Measurements from ENCODE around the gene CSK. TPM values are rescaled to one million over a fixed set of nuclear protein-coding genes. Genes with fewer than 3 reads are reported as not detected.
A peak's percentile ranks its signal among the peaks of the same experiment; 100 is the strongest.

CSK gene
- total RNA-seq, 1 experiment from 2014 or later, result 49.2 TPM

DNA sequence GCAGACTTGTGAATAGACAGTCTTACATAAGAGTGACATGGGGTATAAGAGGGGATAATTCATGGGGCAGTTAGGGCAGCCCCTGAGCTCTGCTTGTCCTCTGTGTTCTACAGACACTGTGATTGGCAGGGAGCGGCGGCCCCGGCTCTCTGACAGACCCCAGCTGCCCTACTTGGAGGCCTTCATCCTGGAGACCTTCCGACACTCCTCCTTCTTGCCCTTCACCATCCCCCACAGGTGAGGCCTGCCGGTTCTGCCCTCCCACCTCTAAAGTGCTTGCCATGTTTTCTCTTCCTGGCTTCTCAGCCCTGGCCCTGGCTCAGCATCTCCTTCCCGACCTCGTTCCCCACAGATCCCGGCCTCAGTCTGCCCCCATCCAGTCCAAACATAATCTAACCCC is 29.9 kb upstream of the CSK start:
- no peak overlapping the region for H2BK5ac ChIP-seq (ENCODE audit: insufficient read length, low read length)
- no peak overlapping the region for H3K18ac ChIP-seq (ENCODE audit: insufficient read length, low read depth, low read length)
- no peaks in the 10 kb centered on the region for H4K20me1 ChIP-seq (ENCODE audit: control insufficient read depth, insufficient read depth, insufficient read length)
- no peak overlapping the region for H3K4me2 ChIP-seq (ENCODE audit: insufficient read depth, insufficient read length, low read length)
- H3K23me2 ChIP-seq (ENCODE audit: insufficient read length, low read depth, low read length, poor library complexity, severe bottlenecking), result no peaks in the 10 kb centered on the region
- H3K27ac ChIP-seq (ENCODE audit: insufficient read length, low read depth, low read length), result no peak overlapping the region
- H2BK120ac ChIP-seq (ENCODE audit: low read depth, low read length, poor library complexity, severe bottlenecking), result no peak overlapping the region
- H3K27me3 Mint-ChIP-seq (ENCODE audit: low read depth), result peaks cover 30% of the 10 kb centered on the region
- no peaks in the 10 kb centered on the region for H3K36me3 Mint-ChIP-seq (ENCODE audit: insufficient read depth in 1 of 3, low read depth in 3 of 3)
- H4K5ac ChIP-seq (ENCODE audit: insufficient read length, low read depth, low read length), result no peak overlapping the region
- H3K4me1 ChIP-seq (ENCODE audit: insufficient read depth, low read length), result no peaks in the 10 kb centered on the region
- H3K56ac ChIP-seq (ENCODE audit: insufficient read length, low read depth, low read length), result no peak overlapping the region
- no peak overlapping the region for H3K23ac ChIP-seq (ENCODE audit: insufficient read length, low read depth, low read length)
- no peak overlapping the region for H2AFZ ChIP-seq (ENCODE audit: low read length)
- H2BK20ac ChIP-seq (ENCODE audit: low read depth, low read length, poor library complexity, severe bottlenecking), result no peak overlapping the region
- no peaks in the 10 kb centered on the region for H3K9me3 ChIP-seq (ENCODE audit: control insufficient read depth, low read depth, low read length)
- TF ChIP-seq, protein P1, sequence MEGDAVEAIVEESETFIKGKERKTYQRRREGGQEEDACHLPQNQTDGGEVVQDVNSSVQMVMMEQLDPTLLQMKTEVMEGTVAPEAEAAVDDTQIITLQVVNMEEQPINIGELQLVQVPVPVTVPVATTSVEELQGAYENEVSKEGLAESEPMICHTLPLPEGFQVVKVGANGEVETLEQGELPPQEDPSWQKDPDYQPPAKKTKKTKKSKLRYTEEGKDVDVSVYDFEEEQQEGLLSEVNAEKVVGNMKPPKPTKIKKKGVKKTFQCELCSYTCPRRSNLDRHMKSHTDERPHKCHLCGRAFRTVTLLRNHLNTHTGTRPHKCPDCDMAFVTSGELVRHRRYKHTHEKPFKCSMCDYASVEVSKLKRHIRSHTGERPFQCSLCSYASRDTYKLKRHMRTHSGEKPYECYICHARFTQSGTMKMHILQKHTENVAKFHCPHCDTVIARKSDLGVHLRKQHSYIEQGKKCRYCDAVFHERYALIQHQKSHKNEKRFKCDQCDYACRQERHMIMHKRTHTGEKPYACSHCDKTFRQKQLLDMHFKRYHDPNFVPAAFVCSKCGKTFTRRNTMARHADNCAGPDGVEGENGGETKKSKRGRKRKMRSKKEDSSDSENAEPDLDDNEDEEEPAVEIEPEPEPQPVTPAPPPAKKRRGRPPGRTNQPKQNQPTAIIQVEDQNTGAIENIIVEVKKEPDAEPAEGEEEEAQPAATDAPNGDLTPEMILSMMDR (conservative IDR thresholded peaks at IDR 0.05), result no peak
- H4K8ac ChIP-seq (replicated peaks; ENCODE audit: insufficient read length, low read depth, low read length), result no peak overlapping the region
- no peak overlapping the region for H3K9ac ChIP-seq (ENCODE audit: extremely low read depth, insufficient read length, low read length)
- H2BK12ac ChIP-seq (ENCODE audit: insufficient read length, low read depth, low read length), result no peak overlapping the region
- no peaks in the 10 kb centered on the region for H3K79me1 ChIP-seq (ENCODE audit: insufficient read depth, low read depth, low read length, poor library complexity, severe bottlenecking)
- H3K79me2 ChIP-seq (ENCODE audit: insufficient read depth, low read length), result no peaks in the 10 kb centered on the region
- H3T11ph ChIP-seq (ENCODE audit: low read length), result no peak overlapping the region
- H2AK5ac ChIP-seq (ENCODE audit: insufficient read length, low read length), result no peak overlapping the region
- no peak overlapping the region for H3K4me3 Mint-ChIP-seq
- WGBS (ENCODE audit: extremely low coverage, insufficient read length, low lambda C conversion rate), result no CpG with 5 or more reads among the region's 8 CpGs
- no peak overlapping the region for H4K91ac ChIP-seq (ENCODE audit: insufficient read length, low read depth, low read length)
- H3K27me3 ChIP-seq (ENCODE audit: insufficient read depth, low read length), result no peaks in the 10 kb centered on the region; the same call in 1 of the 2 replicates
- peaks cover 10 to 23% of the 10 kb centered on the region in 2 experiments for H3K4me1 Mint-ChIP-seq
- no peak for DNase-seq
- no peak overlapping the region for H3K4ac ChIP-seq (ENCODE audit: low read depth, low read length)
- no peak overlapping the region; the same call in 1 of the 2 replicates for H3K14ac ChIP-seq (ENCODE audit: insufficient read depth, low read length)
- H2BK15ac ChIP-seq (ENCODE audit: low read depth, low read length), result no peak overlapping the region
- H3K9me3 Mint-ChIP-seq, result peaks cover 0 to 2% of the 10 kb centered on the region in 2 experiments; a peak in 1 of 5 replicates
- peak overlapping the region in 2 of 3 experiments; percentile 17 to 20; a peak in 2 of 7 replicates for H3K27ac Mint-ChIP-seq

Measured in H9 (cell line).